H1 (cell line): ENCODE measurements around the gene FMNL2. TPM values are rescaled to one million over a fixed set of nuclear protein-coding genes. Genes with fewer than 3 reads are reported as not detected.

Experiments
- BACH1 ChIP-seq: IDR thresholded peaks from 2 replicates; pipeline ENCODE4 v1.6.1; 2012; ENCODE audit warnings: low read length, improper control_type of control experiment
- CBX5 ChIP-seq: fragments of 300-800, 300-1000 bp; sonication (generic); IDR thresholded peaks from 2 replicates; pipeline ENCODE4 v1.7.1; 2016; ENCODE audit warnings: antibody characterized with exemption, low read length, low read depth
- GABPA ChIP-seq: IDR thresholded peaks from 2 replicates; pipeline ENCODE4 v1.6.1; 2011; ENCODE audit warnings: mild to moderate bottlenecking, low read length, moderate library complexity, borderline replicate concordance; ENCODE audit not compliant: insufficient read depth
- MAFK ChIP-seq: IDR thresholded peaks from 2 replicates; pipeline ENCODE4 v1.6.1; 2012; ENCODE audit warnings: low read depth, mild to moderate bottlenecking, improper control_type of control experiment, low read length
- polyA plus RNA-seq, 7 experiments: library from polyadenylated mRNA; depleted of rRNA in 3 of 7; stranded (reverse) in 5 of 7; unstranded in 2 of 7; fragments of >200 nt in 5 of 7; fragments of 200-250 nt in 2 of 7; gene quantifications; 1 replicate in 5 of 7; 2 replicates in 1 of 7; 4 replicates in 1 of 7; pipeline versions ENCODE4 v1.2.1 to v1.2.3, GENCODE V29; 2011 to 2013; ENCODE audit warnings: missing spikeins in 2 of 7, mixed read lengths in 2 of 7
- total RNA-seq: library from RNA; stranded (reverse); fragmentation: NEBNext Ultra II Directional; extraction: Animal tissue kit (Norgen Biotek cat#: 25700); gene quantifications from 2 replicates; pipeline ENCODE4 v1.2.1, GENCODE V29; 2021

FMNL2 gene
- total and polyA plus RNA-seq, 2 of the 8 experiments (the other 6 are each of a cell fraction or from before 2014, with no cell fraction given), result 15.5 to 45.1 TPM

DNA sequence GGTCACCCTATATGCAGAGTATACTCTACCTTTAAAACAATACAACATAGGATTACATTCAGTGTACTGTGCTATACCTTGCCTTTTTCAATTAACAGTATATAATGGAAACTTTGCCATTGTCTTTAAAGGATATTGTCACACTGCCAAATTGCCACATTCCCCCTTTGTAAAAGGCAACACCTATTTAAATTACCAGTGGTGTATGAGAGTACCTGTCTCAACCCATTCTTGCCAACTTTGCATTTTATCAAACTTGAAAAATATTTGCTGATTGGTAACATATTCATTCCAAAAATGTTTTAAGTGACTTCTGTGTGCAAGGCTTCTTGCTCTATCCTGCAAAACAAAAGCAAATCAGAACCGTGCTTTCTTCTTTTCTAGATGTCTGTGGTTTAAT, 92.9 kb downstream of the FMNL2 start (continued):
- TF ChIP-seq BACH1 (no peak), MAFK (no peak), GABPA (no peak), CBX5 (no peak)
